GM21529 (cell line): ENCODE measurements around the gene AGBL2.
"Not testable (repeated sequence)": the region's sequence is repeated elsewhere in the genome, so short reads cannot be mapped to it uniquely, and the experiment has no call there.

Experiments
- ATAC-seq: cut with Tn5 transposase; IDR thresholded peaks from one replicate; pipeline ENCODE4 v1.9.1; 2021; ENCODE audit not compliant: unreplicated experiment

Gene AGBL2

DNA sequence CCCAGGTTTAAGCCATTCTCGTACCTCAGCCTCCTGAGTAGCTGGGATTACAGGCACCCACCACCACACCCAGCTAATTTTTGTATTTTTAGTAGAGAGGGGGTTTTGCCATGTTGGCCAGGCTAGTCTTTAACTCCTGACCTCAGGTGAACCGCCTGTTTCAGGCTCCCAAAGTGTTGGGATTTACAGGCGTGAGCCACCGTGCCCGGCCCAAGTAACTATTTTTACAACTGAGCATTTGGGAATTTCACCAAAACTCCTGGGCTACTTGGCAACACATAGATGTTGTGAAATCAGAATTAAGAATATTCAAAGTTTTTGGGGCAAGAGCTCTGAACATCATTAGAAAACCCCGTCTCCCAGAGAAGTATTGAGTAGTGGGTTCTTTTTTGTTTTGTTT lies 74.7 kb downstream of the AGBL2 start:
- ATAC-seq: not testable (repeated sequence)

GRCh38 chr11:47636331-47636730 lies 78.8 kb downstream of the AGBL2 start:
- ATAC-seq: not testable (repeated sequence)

- no peak for ATAC-seq
These were observed 83.7 kb downstream of the AGBL2 start for GRCh38 chr11:47631473-47631872.

DNA sequence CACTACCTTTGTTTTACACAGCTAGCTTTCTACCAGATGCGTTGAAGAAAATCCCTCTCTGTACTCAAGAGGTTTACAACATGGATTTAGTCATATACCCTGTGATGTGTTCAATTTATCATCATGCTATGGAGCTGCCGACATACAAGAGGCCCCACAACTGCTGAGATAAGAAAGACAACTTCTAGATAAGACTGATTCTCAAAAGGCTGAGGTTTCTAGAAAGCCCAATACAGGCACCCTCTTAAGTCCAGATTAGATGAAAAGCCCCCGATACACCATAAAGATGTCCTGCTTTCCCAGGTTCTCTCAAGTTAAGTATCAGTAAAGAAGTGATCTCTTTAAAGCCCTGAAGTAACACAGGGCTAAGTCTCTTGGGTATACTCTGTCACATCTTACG lies 87.1 kb downstream of the AGBL2 start:
- no peak for ATAC-seq

- no peak for ATAC-seq
These were observed 88.9 kb downstream of the AGBL2 start for GRCh38 chr11:47626234-47626633.

GRCh38 chr11:47620836-47621378 lies 94.3 kb downstream of the AGBL2 start:
- ATAC-seq: no peak

GRCh38 chr11:47617417-47617809 lies 97.8 kb downstream of the AGBL2 start:
- no peak for ATAC-seq

- ATAC-seq: peak; percentile 56
These were observed 98.3 kb downstream of the AGBL2 start for GRCh38 chr11:47616726-47617416.

- ATAC-seq: no peak
These were observed 99.9 kb downstream of the AGBL2 start for GRCh38 chr11:47615249-47615648.

- ATAC-seq: peak; percentile 92
These were observed 103.8 kb downstream of the AGBL2 start for GRCh38 chr11:47611348-47611794.

DNA sequence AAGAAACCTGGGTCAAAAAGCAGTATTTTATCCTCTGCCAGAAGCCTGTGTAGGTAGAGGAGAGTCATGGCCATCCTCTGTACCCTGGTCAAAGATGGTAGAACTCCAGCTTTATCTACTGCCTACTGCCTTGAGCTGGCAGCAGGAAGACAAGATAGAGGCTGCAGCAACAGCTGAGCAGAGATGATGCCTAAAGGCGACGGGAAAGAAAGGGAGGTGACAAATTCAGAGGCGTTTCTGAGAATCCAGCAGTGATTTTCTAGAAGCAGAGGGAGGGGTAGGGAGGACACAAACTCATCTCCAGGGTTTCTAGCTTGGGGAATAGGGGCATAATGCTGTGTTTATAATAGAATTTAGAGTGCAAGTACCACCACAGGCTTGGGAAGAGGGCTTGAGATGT lies 105.5 kb downstream of the AGBL2 start:
- ATAC-seq: no peak
